ENCODE results near the gene OR52K1. TPM values are rescaled to one million over a fixed set of nuclear protein-coding genes. Genes with fewer than 3 reads are reported as not detected.
A peak's percentile ranks its signal among the peaks of the same experiment; 100 is the strongest.
"Not testable (repeated sequence)": the region's sequence is repeated elsewhere in the genome, so short reads cannot be mapped to it uniquely, and the experiment has no call there.

Gene OR52K1
- total RNA-seq, 2 experiments from 2014 or later, result not detected

- intact Hi-C loops (cut with micrococcal nuclease), result no loop called here
- H3K27me3 Mint-ChIP-seq (ENCODE audit: low read depth), result peaks cover 6% of the 10 kb centered on the region
- H3K9me3 Mint-ChIP-seq, result peaks cover 6% of the 10 kb centered on the region
- no peak overlapping the region for H3K27ac Mint-ChIP-seq
- no peaks in the 10 kb centered on the region for H3K36me3 Mint-ChIP-seq (ENCODE audit: low read depth)
- peaks cover 3% of the 10 kb centered on the region for H3K4me1 Mint-ChIP-seq (ENCODE audit: low read depth)
- H3K4me3 Mint-ChIP-seq, result no peak overlapping the region
- no peak for DNase-seq
- CTCF ChIA-PET, result interaction anchor here (5.3 kb wide), 1 partner anchor 310 kb away, joined by 68 read pairs; no protein-coding TSS in a partner anchor
These were observed 13.5 kb downstream of the OR52K1 start for GRCh38 chr11:4495986-4496385.

- CTCF ChIA-PET, result interaction anchor here (5.3 kb wide), 1 partner anchor 311 kb away, joined by 68 read pairs; no protein-coding TSS in a partner anchor
- Mint-ChIP-seq H3K27ac (no peak overlapping the region), H3K9me3 (peaks cover under 1% of the 10 kb centered on the region), H3K4me3 (no peak overlapping the region), H3K27me3 (ENCODE audit: low read depth) (peaks cover 6% of the 10 kb centered on the region), H3K4me1 (ENCODE audit: low read depth) (peaks cover 3% of the 10 kb centered on the region), H3K36me3 (ENCODE audit: low read depth) (no peaks in the 10 kb centered on the region)
- intact Hi-C loops (cut with micrococcal nuclease), result no loop called here
- no peak for DNase-seq
These were observed 14.3 kb downstream of the OR52K1 start for GRCh38 chr11:4496557-4497248.

GRCh38 chr11:4508886-4509285, 26.4 kb downstream of the OR52K1 start:
- Mint-ChIP-seq H3K4me3 (no peak overlapping the region), H3K4me1 (ENCODE audit: low read depth) (no peaks in the 10 kb centered on the region), H3K9me3 (peaks cover 5% of the 10 kb centered on the region), H3K27me3 (ENCODE audit: low read depth) (peaks cover 7% of the 10 kb centered on the region), H3K27ac (no peak overlapping the region), H3K36me3 (ENCODE audit: low read depth) (no peaks in the 10 kb centered on the region)
- DNase-seq, result no peak
- CTCF ChIA-PET, result interaction anchor here (1.1 kb wide), 1 partner anchor 322 kb away, joined by 3 read pairs; no protein-coding TSS in a partner anchor
- intact Hi-C loops (cut with micrococcal nuclease), result no loop called here

GRCh38 chr11:4511282-4512245, 29.1 kb downstream of the OR52K1 start:
- Mint-ChIP-seq H3K27me3 (ENCODE audit: low read depth) (peaks cover 7% of the 10 kb centered on the region), H3K36me3 (ENCODE audit: low read depth) (no peaks in the 10 kb centered on the region), H3K9me3 (peaks cover 5% of the 10 kb centered on the region), H3K27ac (no peak overlapping the region), H3K4me1 (ENCODE audit: low read depth) (no peaks in the 10 kb centered on the region), H3K4me3 (no peak overlapping the region)
- DNase-seq, result no peak
- intact Hi-C loops (cut with micrococcal nuclease), result no loop called here
- CTCF ChIA-PET, result no interaction called here

- Mint-ChIP-seq H3K4me1 (ENCODE audit: low read depth) (no peaks in the 10 kb centered on the region), H3K4me3 (no peak overlapping the region), H3K27me3 (ENCODE audit: low read depth) (no peaks in the 10 kb centered on the region), H3K27ac (no peak overlapping the region), H3K36me3 (ENCODE audit: low read depth) (no peaks in the 10 kb centered on the region), H3K9me3 (no peaks in the 10 kb centered on the region)
- CTCF ChIA-PET, result no interaction called here
- intact Hi-C loops (cut with micrococcal nuclease), result no loop called here
- no peak for DNase-seq
These were observed 31.8 kb downstream of the OR52K1 start for GRCh38 chr11:4514196-4514595.

GRCh38 chr11:4522339-4522738, 39.9 kb downstream of the OR52K1 start:
- intact Hi-C loops (cut with micrococcal nuclease), result no loop called here
- H3K9me3 Mint-ChIP-seq, result no peaks in the 10 kb centered on the region
- no peaks in the 10 kb centered on the region for H3K36me3 Mint-ChIP-seq (ENCODE audit: low read depth)
- no peak for DNase-seq
- no peak overlapping the region for H3K27ac Mint-ChIP-seq
- CTCF ChIA-PET, result interaction anchor here (1.2 kb wide), 2 partner anchors 334 to 336 kb away, joined by 3 to 5 read pairs; no protein-coding TSS in a partner anchor
- no peak overlapping the region for H3K4me3 Mint-ChIP-seq
- peaks cover 9% of the 10 kb centered on the region for H3K27me3 Mint-ChIP-seq (ENCODE audit: low read depth)
- H3K4me1 Mint-ChIP-seq (ENCODE audit: low read depth), result peaks cover 3% of the 10 kb centered on the region

- Mint-ChIP-seq H3K36me3 (ENCODE audit: low read depth) (no peaks in the 10 kb centered on the region), H3K27me3 (ENCODE audit: low read depth) (peaks cover 9% of the 10 kb centered on the region), H3K27ac (no peak overlapping the region), H3K4me1 (ENCODE audit: low read depth) (peaks cover 3% of the 10 kb centered on the region), H3K9me3 (no peaks in the 10 kb centered on the region), H3K4me3 (no peak overlapping the region)
- CTCF ChIA-PET, result interaction anchor here (0.6 to 1.2 kb wide), 2 partner anchors 11 to 336 kb away, joined by 3 read pairs; no protein-coding TSS in a partner anchor
- intact Hi-C loops (cut with micrococcal nuclease), result no loop called here
- DNase-seq, result no peak
These were observed 40.3 kb downstream of the OR52K1 start for GRCh38 chr11:4522752-4523151.

- Mint-ChIP-seq H3K4me3 (no peak overlapping the region), H3K4me1 (ENCODE audit: low read depth) (peaks cover 3% of the 10 kb centered on the region), H3K36me3 (ENCODE audit: low read depth) (no peaks in the 10 kb centered on the region), H3K9me3 (no peaks in the 10 kb centered on the region), H3K27ac (no peak overlapping the region), H3K27me3 (ENCODE audit: low read depth) (peaks cover 9% of the 10 kb centered on the region)
- CTCF ChIA-PET, result interaction anchor here (0.6 to 1.2 kb wide), 2 partner anchors 11 to 337 kb away, joined by 3 read pairs; no protein-coding TSS in a partner anchor
- intact Hi-C loops (cut with micrococcal nuclease), result no loop called here
- DNase-seq, result no peak
These were observed 41.2 kb downstream of the OR52K1 start for GRCh38 chr11:4523666-4524065.

- intact Hi-C loops (cut with micrococcal nuclease), result no loop called here
- Mint-ChIP-seq H3K9me3 (peaks cover 1% of the 10 kb centered on the region), H3K4me3 (no peak overlapping the region), H3K27me3 (ENCODE audit: low read depth) (peaks cover 21% of the 10 kb centered on the region), H3K36me3 (ENCODE audit: low read depth) (no peaks in the 10 kb centered on the region), H3K4me1 (ENCODE audit: low read depth) (no peaks in the 10 kb centered on the region), H3K27ac (no peak overlapping the region)
- CTCF ChIA-PET, result no interaction called here
- DNase-seq, result no peak
These were observed 45.5 kb downstream of the OR52K1 start for GRCh38 chr11:4527926-4528325.

- peaks cover 12% of the 10 kb centered on the region for H3K27me3 Mint-ChIP-seq (ENCODE audit: low read depth)
- CTCF ChIA-PET, result interaction anchor here (1.1 to 1.3 kb wide), 2 partner anchors 11 to 345 kb away, joined by 3 to 4 read pairs; no protein-coding TSS in a partner anchor
- intact Hi-C loops (cut with micrococcal nuclease); H3K4me3 Mint-ChIP-seq; H3K36me3 Mint-ChIP-seq (ENCODE audit: low read depth); H3K27ac Mint-ChIP-seq; H3K4me1 Mint-ChIP-seq (ENCODE audit: low read depth); DNase-seq; H3K9me3 Mint-ChIP-seq: not testable (repeated sequence)
These were observed 49.2 kb downstream of the OR52K1 start for GRCh38 chr11:4531686-4532085.

GRCh38 chr11:4539603-4540219, 57.3 kb downstream of the OR52K1 start:
- no peaks in the 10 kb centered on the region for H3K9me3 Mint-ChIP-seq
- no peaks in the 10 kb centered on the region for H3K27me3 Mint-ChIP-seq (ENCODE audit: low read depth)
- intact Hi-C loops (cut with micrococcal nuclease), result loop anchor here (1.0 to 5.0 kb wide), 3 partner anchors 47 to 352 kb away; no protein-coding TSS in a partner anchor
- CTCF ChIA-PET, result interaction anchor here (0.6 to 7.8 kb wide), 10 partner anchors 44 to 406 kb away, joined by 3 to 95 read pairs (median 4); partner anchors contain the start of gene TRIM21
- H3K4me3 Mint-ChIP-seq, result no peak overlapping the region
- no peak overlapping the region for H3K27ac Mint-ChIP-seq
- H3K36me3 Mint-ChIP-seq (ENCODE audit: low read depth), result no peaks in the 10 kb centered on the region
- H3K4me1 Mint-ChIP-seq (ENCODE audit: low read depth), result no peaks in the 10 kb centered on the region
- peak; percentile 79 for DNase-seq

- CTCF ChIA-PET, result interaction anchor here (0.9 to 7.8 kb wide), 4 partner anchors 11 to 354 kb away, joined by 3 to 95 read pairs (median 4); partner anchors contain the start of gene TRIM21
- no peaks in the 10 kb centered on the region for H3K4me1 Mint-ChIP-seq (ENCODE audit: low read depth)
- intact Hi-C loops (cut with micrococcal nuclease), result no loop called here
These were observed 58.6 kb downstream of the OR52K1 start for GRCh38 chr11:4541071-4541470.

More at GRCh38 chr11:4541071-4541470, 58.6 kb downstream of the OR52K1 start:
- Mint-ChIP-seq H3K36me3 (ENCODE audit: low read depth) (no peaks in the 10 kb centered on the region), H3K9me3 (no peaks in the 10 kb centered on the region), H3K27me3 (ENCODE audit: low read depth) (no peaks in the 10 kb centered on the region), H3K27ac (no peak overlapping the region), H3K4me3 (no peak overlapping the region)
- DNase-seq, result no peak

Measured in activated naive CD4-positive, alpha-beta T cell treated with anti-CD3 and anti-CD28 coated beads for 36 hours (primary cell).